Glutamatergic neuron (in vitro differentiated cells): Measurements from ENCODE around the gene IL36RN. TPM values are rescaled to one million over a fixed set of nuclear protein-coding genes. Genes with fewer than 3 reads are reported as not detected.

Source experiments
- DNase-seq: peaks from one replicate; pipeline ENCODE4 v3.0.0; 2022
- H3K27ac Mint-ChIP-seq: one replicate; pipeline ENCODE4 v1.8.0; 2020; ENCODE audit warnings: mild to moderate bottlenecking, mixed read lengths, inconsistent platforms; ENCODE audit not compliant: unreplicated experiment
- H3K27me3 Mint-ChIP-seq: one replicate; pipeline ENCODE4 v1.8.0; 2020; ENCODE audit warnings: mild to moderate bottlenecking, moderate library complexity, mixed read lengths, inconsistent platforms; ENCODE audit not compliant: unreplicated experiment
- H3K36me3 Mint-ChIP-seq: one replicate; pipeline ENCODE4 v1.8.0; 2020; ENCODE audit warnings: mild to moderate bottlenecking, mixed read lengths, inconsistent platforms; ENCODE audit not compliant: unreplicated experiment
- H3K4me1 Mint-ChIP-seq: one replicate; pipeline ENCODE4 v1.8.0; 2020; ENCODE audit warnings: mild to moderate bottlenecking, low read depth, mixed read lengths, inconsistent platforms; ENCODE audit not compliant: unreplicated experiment
- H3K4me3 Mint-ChIP-seq: one replicate; pipeline ENCODE4 v1.8.0; 2020; ENCODE audit warnings: mild to moderate bottlenecking, mixed read lengths, inconsistent platforms; ENCODE audit not compliant: unreplicated experiment
- H3K9me3 Mint-ChIP-seq: one replicate; pipeline ENCODE4 v1.8.0; 2020; ENCODE audit warnings: mild to moderate bottlenecking, moderate library complexity, mixed read lengths, inconsistent platforms; ENCODE audit not compliant: unreplicated experiment
- CTCF ChIP-seq: fragments of 200-600 bp; sonication (generic); IDR thresholded peaks from one replicate; pipeline ENCODE4 v1.5.0; 2021; ENCODE audit not compliant: partially characterized antibody, unreplicated experiment
- total RNA-seq: library from RNA; stranded (reverse); fragmentation: NEBNext Ultra II Directional; extraction: Animal tissue kit (Norgen Biotek cat#: 25700); gene quantifications from one replicate; pipeline ENCODE4 v1.2.1, GENCODE V29; 2021; ENCODE audit not compliant: unreplicated experiment

Gene IL36RN
- total RNA-seq, 1 donor from 2014 or later, result not detected

- no peaks in the 10 kb centered on the region for H3K4me1 Mint-ChIP-seq
Measured at GRCh38 chr2:113098041-113098440, 39.0 kb downstream of the IL36RN start.

GRCh38 chr2:113098532-113098931, 39.5 kb downstream of the IL36RN start:
- H3K27me3 Mint-ChIP-seq, result no peaks in the 10 kb centered on the region
- no peaks in the 10 kb centered on the region for H3K4me1 Mint-ChIP-seq
- no peak overlapping the region for H3K4me3 Mint-ChIP-seq
- H3K36me3 Mint-ChIP-seq, result no peaks in the 10 kb centered on the region
- H3K27ac Mint-ChIP-seq, result no peak overlapping the region
- peaks cover 10% of the 10 kb centered on the region for H3K9me3 Mint-ChIP-seq
- DNase-seq, result no peak
- TF ChIP-seq CTCF, result no peak

More at GRCh38 chr2:113098041-113098440, 39.0 kb downstream of the IL36RN start:
- Mint-ChIP-seq H3K9me3 (peaks cover 10% of the 10 kb centered on the region), H3K27me3 (no peaks in the 10 kb centered on the region), H3K36me3 (no peaks in the 10 kb centered on the region), H3K4me3 (no peak overlapping the region), H3K27ac (no peak overlapping the region)
- no peak for DNase-seq
- TF ChIP-seq CTCF, result no peak

- DNase-seq, result no peak
- Mint-ChIP-seq H3K4me1 (no peaks in the 10 kb centered on the region), H3K36me3 (no peaks in the 10 kb centered on the region), H3K9me3 (peaks cover 8% of the 10 kb centered on the region), H3K4me3 (no peak overlapping the region), H3K27me3 (no peaks in the 10 kb centered on the region), H3K27ac (no peak overlapping the region)
- no peak for TF ChIP-seq CTCF
Measured at GRCh38 chr2:113102133-113102532, 43.1 kb downstream of the IL36RN start.

GRCh38 chr2:113103277-113103676, 44.3 kb downstream of the IL36RN start:
- Mint-ChIP-seq H3K4me1 (no peaks in the 10 kb centered on the region), H3K36me3 (no peaks in the 10 kb centered on the region), H3K9me3 (peaks cover 7% of the 10 kb centered on the region), H3K27me3 (no peaks in the 10 kb centered on the region), H3K4me3 (no peak overlapping the region), H3K27ac (no peak overlapping the region)
- no peak for TF ChIP-seq CTCF
- no peak for DNase-seq

- DNase-seq, result no peak
- no peak overlapping the region for H3K27ac Mint-ChIP-seq
- no peaks in the 10 kb centered on the region for H3K27me3 Mint-ChIP-seq
- H3K4me3 Mint-ChIP-seq, result no peak overlapping the region
- TF ChIP-seq CTCF, result no peak
- H3K9me3 Mint-ChIP-seq, result peaks cover 5% of the 10 kb centered on the region
- no peaks in the 10 kb centered on the region for H3K4me1 Mint-ChIP-seq
- no peaks in the 10 kb centered on the region for H3K36me3 Mint-ChIP-seq
Measured at GRCh38 chr2:113104054-113104611, 45.1 kb downstream of the IL36RN start.
